PC-3 (cell line): ENCODE results near the gene CDC25B.

Experiments
- CTCF ChIP-seq: fragments of 300-600 bp; sonication (generic); conservative IDR thresholded peaks from 2 replicates; pipeline ENCODE4 v1.5.1; 2017; ENCODE audit warnings: antibody characterized with exemption, low read depth, mild to moderate bottlenecking, low read length
- EZH2 ChIP-seq: fragments of 300-600 bp; sonication (generic); IDR thresholded peaks from one replicate; pipeline ENCODE4 v1.6.1; 2017; ENCODE audit warnings: antibody characterized with exemption, mild to moderate bottlenecking, low read length; ENCODE audit not compliant: unreplicated experiment

DNA sequence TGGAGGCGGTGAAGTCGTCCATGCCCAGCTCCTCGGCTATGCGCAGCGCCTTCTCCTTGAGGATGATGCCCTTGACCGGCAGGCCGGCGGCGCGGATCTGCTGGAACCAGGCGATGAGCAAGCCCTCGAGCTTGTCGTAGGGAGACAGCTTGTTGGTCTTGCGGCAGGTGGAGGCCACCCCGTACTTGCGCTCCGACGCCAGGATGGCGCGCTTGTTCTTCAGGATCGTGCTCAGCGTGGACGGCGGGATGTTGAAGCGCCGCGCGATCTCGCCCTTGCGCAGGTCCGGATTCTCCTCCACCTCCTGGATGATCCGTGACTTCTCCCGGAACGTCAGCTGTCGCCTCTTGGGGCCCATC, 10.0 kb upstream of the CDC25B start:
- no peak for TF ChIP-seq CTCF
- no peak for TF ChIP-seq EZH2
